A549 (cell line): ENCODE results near the gene PDE4D. TPM values are rescaled to one million over a fixed set of nuclear protein-coding genes. Genes with fewer than 3 reads are reported as not detected.

Experiments used
- ATAC-seq, 2 experiments: fragments of 200-7000 bp in 1 of 2; fragments of >200 bp in 1 of 2; cut with Nextera tagmentation in 1 of 2; cut with Tn5 transposase in 1 of 2; 3 replicates each; pipeline versions ENCODE4 v1.8.0 to v1.9.1; 2018 to 2020; ENCODE audit warnings: mild to moderate bottlenecking in 1 of 2, moderate library complexity in 1 of 2
- CTCF ChIA-PET: fragments of 300-600 bp; sonication (Branson Sonifier 250); formaldehyde crosslinking; extraction: SDS; loops from one replicate; lab custom pipeline; 2021; ENCODE audit warnings: antibody characterized with exemption, inconsistent platforms; lab: Yijun Ruan, JAX
- POLR2A ChIA-PET: fragments of 350-600 bp; formaldehyde crosslinking; extraction: SDS; loops from one replicate; lab custom pipeline; 2021; ENCODE audit warnings: antibody characterized with exemption, inconsistent platforms; lab: Yijun Ruan, JAX
- DNase-seq, 2 experiments: peaks; one replicate each; pipeline versions ENCODE4 v3.0.0 to v3.0.0-alpha.2; 2011 to 2016; ENCODE audit warnings: low read depth in 1 of 2, low spot score in 1 of 2
- FAIRE-seq: peaks from 2 replicates; lab custom pipeline; 2011; peaks lifted over from hg19 to GRCh38; lab: Jason Lieb, UNC
- H3K27ac ChIP-seq, 2 experiments: fragments of >200 bp; sonication (Bioruptor Twin); formaldehyde crosslinking; 3 replicates each; pipeline ENCODE4 v1.5.1; 2016 to 2017
- H3K4me1 ChIP-seq: fragments of >200 bp; sonication (Bioruptor Twin); formaldehyde crosslinking; 3 replicates; pipeline ENCODE4 v1.6.1; 2016
- H3K4me2 ChIP-seq: fragments of >200 bp; sonication (Bioruptor Twin); formaldehyde crosslinking; 3 replicates; pipeline ENCODE4 v1.6.1; 2016
- H3K4me3 ChIP-seq: fragments of >200 bp; sonication (Bioruptor Twin); formaldehyde crosslinking; 3 replicates; pipeline ENCODE4 v1.5.1; 2016
- H3K9me3 ChIP-seq: fragments of >200 bp; sonication (Bioruptor Twin); formaldehyde crosslinking; 3 replicates; pipeline ENCODE4 v1.6.1; 2016
- ATOH8 ChIP-seq: fragments of 250-450 bp; sonication (Bioruptor Pico); IDR thresholded peaks from 2 replicates; pipeline ENCODE4 v1.5.0; 2020; ENCODE audit warnings: low read depth, mild to moderate bottlenecking, moderate library complexity
- CEBPB ChIP-seq, 2 experiments: fragments of >200 bp in 1 of 2; sonication (Bioruptor Twin) in 1 of 2; formaldehyde crosslinking in 1 of 2; IDR thresholded peaks; 2 replicates each; pipeline ENCODE4 v1.6.1; 2012 to 2016
- FOSL2 ChIP-seq, 2 experiments: fragments of 450-650 bp in 1 of 2; fragments of >200 bp in 1 of 2; sonication (Bioruptor Twin) in 1 of 2; formaldehyde crosslinking; IDR thresholded peaks; 2 replicates each; pipeline versions ENCODE4 v1.5.0 to v1.6.1; 2016 to 2020; ENCODE audit warnings: mild to moderate bottlenecking in 1 of 2, moderate library complexity in 1 of 2
- FOXS1 ChIP-seq: fragments of 250-450 bp; sonication (Bioruptor Pico); IDR thresholded peaks from 2 replicates; pipeline ENCODE4 v1.5.0; 2020; ENCODE audit warnings: mild to moderate bottlenecking, moderate library complexity
- HOXB5 ChIP-seq: fragments of 250-450 bp; sonication (Bioruptor Pico); IDR thresholded peaks from 2 replicates; pipeline ENCODE4 v1.5.0; 2020; ENCODE audit warnings: mild to moderate bottlenecking, moderate library complexity
- JUNB ChIP-seq: fragments of >200 bp; sonication (Bioruptor Twin); formaldehyde crosslinking; IDR thresholded peaks from 2 replicates; pipeline ENCODE4 v1.6.1; 2016
- KDM5A ChIP-seq: fragments of 200-600 bp; sonication (generic); IDR thresholded peaks from 2 replicates; pipeline ENCODE4 v1.6.1; 2016; ENCODE audit warnings: antibody characterized with exemption, mild to moderate bottlenecking
- MAZ ChIP-seq: fragments of 150-350 bp; IDR thresholded peaks from 2 replicates; pipeline ENCODE4 v1.6.1; 2014; ENCODE audit warnings: antibody characterized with exemption, low read depth, low read length, borderline replicate concordance
- PHF8 ChIP-seq: fragments of 200-600 bp; sonication (generic); IDR thresholded peaks from 2 replicates; pipeline ENCODE4 v1.6.1; 2016; ENCODE audit warnings: low read depth, mild to moderate bottlenecking, antibody characterized with exemption, moderate library complexity, borderline replicate concordance
- POLR2A ChIP-seq: IDR thresholded peaks from 2 replicates; pipeline ENCODE4 v1.6.1; 2012; ENCODE audit warnings: mild to moderate bottlenecking, low read length
- RAD21 ChIP-seq, 2 experiments: fragments of >200 bp in 1 of 2; sonication (Bioruptor Twin) in 1 of 2; formaldehyde crosslinking in 1 of 2; IDR thresholded peaks in 1 of 2; conservative IDR thresholded peaks in 1 of 2; 2 replicates in 1 of 2; 3 replicates in 1 of 2; pipeline ENCODE4 v1.6.1; 2012 to 2018; ENCODE audit warnings: inconsistent platforms in 1 of 2
- RNF2 ChIP-seq: fragments of 200-600 bp; sonication (generic); IDR thresholded peaks from 2 replicates; pipeline ENCODE4 v1.6.1; 2016; ENCODE audit warnings: low read depth, mild to moderate bottlenecking, antibody characterized with exemption, moderate library complexity, borderline replicate concordance
- ZC3H11A ChIP-seq: fragments of 450-650 bp; IDR thresholded peaks from 2 replicates; pipeline ENCODE4 v1.6.1; 2014; ENCODE audit warnings: antibody characterized with exemption, mild to moderate bottlenecking
- WGBS: methylation state at CpG from one replicate; pipeline ENCODE4 v1.1.6; 2017; ENCODE audit errors: missing lambda C conversion rate; 5-methylcytosine and 5-hydroxymethylcytosine counted together
- polyA plus RNA-seq, 4 experiments: library from polyadenylated mRNA; depleted of rRNA in 3 of 4; stranded (reverse); fragments of >200 nt; fragmentation: RNase III in 1 of 4; extraction: RNeasy Plus Mini Kit Qiagen cat#74134 plus additional on column Dnase treatment in 1 of 4; gene quantifications; 2 replicates in 3 of 4; 3 replicates in 1 of 4; pipeline ENCODE4 v1.2.3, GENCODE V29; 2011 to 2017
- TF ChIP-seq, protein P1 (sequence below): fragments of >200 bp; sonication (Bioruptor Twin); formaldehyde crosslinking; IDR thresholded peaks from 3 replicates; pipeline ENCODE4 v1.5.1; 2016

The PDE4D gene
- polyA plus RNA-seq, 2 of the 4 experiments (the other 2 are of a cell fraction), result 74.0 to 213 TPM

DNA sequence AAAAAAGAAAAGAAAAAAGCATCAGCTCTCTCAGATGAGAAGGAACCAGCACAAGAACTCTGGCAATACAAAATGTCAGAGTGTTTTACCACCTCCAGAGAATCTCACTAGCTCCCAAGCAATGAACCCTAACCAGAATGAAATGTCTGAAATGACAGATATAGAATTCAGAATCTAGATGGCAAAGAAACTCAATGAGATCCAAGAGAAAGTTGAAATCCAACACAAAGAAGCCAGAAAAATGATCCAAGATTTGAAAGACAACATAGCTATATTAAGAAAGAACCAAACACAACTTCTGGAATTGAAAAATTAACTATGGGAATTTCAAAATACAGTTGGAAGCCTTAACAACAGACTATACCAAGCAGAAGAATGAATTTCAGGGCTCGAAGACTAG is 396.3 kb downstream of the PDE4D start:
- no peaks in the 10 kb centered on the region for H3K9me3 ChIP-seq
- peaks cover 73% of the 10 kb centered on the region for H3K4me1 ChIP-seq
- FAIRE-seq, result no peak
- H3K27ac ChIP-seq, result peak overlapping the region in 1 of 2 experiments; percentile 23; a peak in 1 of 6 replicates
- CTCF ChIA-PET, result interaction anchor here (0.7 to 2.2 kb wide), 5 partner anchors 8 to 306 kb away, joined by 3 to 6 read pairs (median 4); no protein-coding TSS in a partner anchor
- no peak for ATAC-seq
- POLR2A ChIA-PET, result no interaction called here
- H3K4me3 ChIP-seq, result no peak overlapping the region
- whole genome bisulfite sequencing, result 92% methylated on average over 1 of the region's 1 CpG
- TF ChIP-seq PHF8 (no peak), POLR2A (no peak), HOXB5 (CRISPR knock-in tag) (no peak)
- H3K4me2 ChIP-seq, result peak overlapping the region; percentile 2; the same call in 1 of the 3 replicates
- DNase-seq, result no peak

GRCh38 chr5:59496524-59497134 is 396.9 kb downstream of the PDE4D start:
- no peak overlapping the region for H3K4me3 ChIP-seq
- ChIA-PET POLR2A (no interaction called here), CTCF (interaction anchor here (0.7 to 2.2 kb wide), 7 partner anchors 9 to 305 kb away, joined by 3 to 13 read pairs (median 4); no protein-coding TSS in a partner anchor)
- H3K4me1 ChIP-seq, result peaks cover 73% of the 10 kb centered on the region
- WGBS, result 88% methylated on average over 17 of the region's 17 CpGs
- TF ChIP-seq RAD21 (conservative IDR thresholded peaks at IDR 0.05 in 1 of 2, IDR thresholded peaks at IDR 0.05 in 1 of 2), result peak in 1 of 2 experiments; percentile 45; a peak in 2 of 5 replicates
- no peak for TF ChIP-seq KDM5A
- TF ChIP-seq, protein P1, sequence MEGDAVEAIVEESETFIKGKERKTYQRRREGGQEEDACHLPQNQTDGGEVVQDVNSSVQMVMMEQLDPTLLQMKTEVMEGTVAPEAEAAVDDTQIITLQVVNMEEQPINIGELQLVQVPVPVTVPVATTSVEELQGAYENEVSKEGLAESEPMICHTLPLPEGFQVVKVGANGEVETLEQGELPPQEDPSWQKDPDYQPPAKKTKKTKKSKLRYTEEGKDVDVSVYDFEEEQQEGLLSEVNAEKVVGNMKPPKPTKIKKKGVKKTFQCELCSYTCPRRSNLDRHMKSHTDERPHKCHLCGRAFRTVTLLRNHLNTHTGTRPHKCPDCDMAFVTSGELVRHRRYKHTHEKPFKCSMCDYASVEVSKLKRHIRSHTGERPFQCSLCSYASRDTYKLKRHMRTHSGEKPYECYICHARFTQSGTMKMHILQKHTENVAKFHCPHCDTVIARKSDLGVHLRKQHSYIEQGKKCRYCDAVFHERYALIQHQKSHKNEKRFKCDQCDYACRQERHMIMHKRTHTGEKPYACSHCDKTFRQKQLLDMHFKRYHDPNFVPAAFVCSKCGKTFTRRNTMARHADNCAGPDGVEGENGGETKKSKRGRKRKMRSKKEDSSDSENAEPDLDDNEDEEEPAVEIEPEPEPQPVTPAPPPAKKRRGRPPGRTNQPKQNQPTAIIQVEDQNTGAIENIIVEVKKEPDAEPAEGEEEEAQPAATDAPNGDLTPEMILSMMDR, result peak; percentile 27
- TF ChIP-seq RNF2, result no peak
- TF ChIP-seq MAZ, result no peak
- TF ChIP-seq ZC3H11A, result no peak
- H3K4me2 ChIP-seq, result no peak overlapping the region; the same call in 2 of the 3 replicates
- DNase-seq (peak in 1 of 2 experiments; percentile 60), ATAC-seq (peak in 1 of 2 experiments; percentile 42; a peak in 3 of 6 replicates), FAIRE-seq (no peak)
- peak overlapping the region in 1 of 2 experiments; percentile 23; a peak in 2 of 6 replicates for H3K27ac ChIP-seq
- no peaks in the 10 kb centered on the region for H3K9me3 ChIP-seq

- ATAC-seq (no peak), DNase-seq (no peak), FAIRE-seq (no peak)
- Histone ChIP-seq H3K4me2 (peak overlapping the region; percentile 24; the same call in 2 of the 3 replicates), H3K27ac (peak overlapping the region; percentile 48 to 72), H3K4me3 (no peak overlapping the region), H3K4me1 (peaks cover 82% of the 10 kb centered on the region), H3K9me3 (no peaks in the 10 kb centered on the region)
- 84% methylated on average over 1 of the region's 1 CpG for WGBS
- TF ChIP-seq JUNB (no peak), CEBPB (IDR thresholded peaks at IDR 0.05) (peak in 1 of 2 experiments; percentile 36; a peak in 1 of 4 replicates), FOXS1 (CRISPR knock-in tag) (no peak)
- ChIA-PET CTCF (no interaction called here), POLR2A (no interaction called here)
These were observed 401.6 kb downstream of the PDE4D start for GRCh38 chr5:59491945-59492344.

- Histone ChIP-seq H3K4me2 (peak overlapping the region; percentile 77), H3K4me1 (peaks cover 99% of the 10 kb centered on the region), H3K27ac (peak overlapping the region; percentile 76 to 85; a peak in 5 of 6 replicates), H3K4me3 (no peak overlapping the region), H3K9me3 (no peaks in the 10 kb centered on the region)
- ChIA-PET CTCF (interaction anchor here (1.4 to 4.0 kb wide), 2 partner anchors 16 to 98 kb away, joined by 3 to 14 read pairs; no protein-coding TSS in a partner anchor), POLR2A (interaction anchor here (0.6 kb wide), 1 partner anchor 21 kb away, joined by 3 read pairs; no protein-coding TSS in a partner anchor)
- no peak for TF ChIP-seq ATOH8 (CRISPR knock-in tag)
- TF ChIP-seq FOSL2 (IDR thresholded peaks at IDR 0.05), result no peak
- TF ChIP-seq FOSL2 (CRISPR knock-in tag; IDR thresholded peaks at IDR 0.05), result 0 out of 2 replicates have a peak, but pooled peaks have one; percentile 5
- WGBS, result 75% methylated on average over 1 of the region's 1 CpG
- FAIRE-seq, result no peak
- no peak for DNase-seq
- ATAC-seq, result no peak
These were observed 404.0 kb downstream of the PDE4D start for GRCh38 chr5:59489551-59489950.
